Measurements from ENCODE around the gene SLC6A19.

GRCh38 chr5:1174122-1174936, 27.1 kb upstream of the SLC6A19 start:
- TF ChIP-seq CTCF (IDR thresholded peaks at IDR 0.05), result peak; percentile 54 to 69 (median 65)
- no peak for TF ChIP-seq POLR2A (IDR thresholded peaks at IDR 0.05)
- TF ChIP-seq EP300 (IDR thresholded peaks at IDR 0.05), result no peak

Data from tibial nerve (tissue), 4 donors.